B cell (primary cell): Measurements from ENCODE around the gene SPRY4. TPM values are rescaled to one million over a fixed set of nuclear protein-coding genes. Genes with fewer than 3 reads are reported as not detected.

ENCODE experiments used
- ATAC-seq: fragments of 200-7000 bp; cut with Tn5 transposase; one replicate; pipeline ENCODE4 v1.10.0; 2021; ENCODE audit warnings: low read depth, mild to moderate bottlenecking, moderate number of reproducible peaks, moderate library complexity
- CTCF ChIA-PET: fragments of 350-600 bp; sonication (Branson Sonifier 250); formaldehyde crosslinking; loops from one replicate; lab custom pipeline; 2021; ENCODE audit warnings: antibody characterized with exemption, inconsistent platforms; lab: Charles Lee
- POLR2A ChIA-PET: fragments of 350-600 bp; sonication (Branson Sonifier 250); formaldehyde crosslinking; loops from one replicate; lab custom pipeline; 2021; ENCODE audit warnings: antibody characterized with exemption; lab: Charles Lee
- DNase-seq: peaks from one replicate; pipeline ENCODE4 v3.0.0; 2013
- H2AFZ ChIP-seq: 2 replicates; pipeline ENCODE4 v1.6.1; 2012; ENCODE audit warnings: mild to moderate bottlenecking, low read depth, low read length; ENCODE audit not compliant: insufficient read depth, poor library complexity, severe bottlenecking
- H3K27ac ChIP-seq, 2 donors: 1 replicate in 1 of 2; 2 replicates in 1 of 2; pipeline ENCODE4 v1.5.1; 2012 to 2013; ENCODE audit warnings: low read length in 2 of 2, mild to moderate bottlenecking in 2 of 2, moderate library complexity in 1 of 2
- H3K27me3 ChIP-seq, 4 experiments: fragments of 200-600 bp in 1 of 4; sonication (generic) in 1 of 4; replicated peaks in 1 of 4; 1 replicate in 2 of 4; 2 replicates in 2 of 4; pipeline versions ENCODE4 v1.6.1 to v1.7.0; 2013 to 2016; ENCODE audit warnings: low read length in 3 of 4, mild to moderate bottlenecking in 2 of 4, mixed read lengths in 1 of 4, moderate library complexity in 1 of 4; ENCODE audit not compliant: insufficient read depth in 4 of 4, control insufficient read depth in 3 of 4; ENCODE audit errors: control extremely low read depth in 1 of 4
- H3K36me3 ChIP-seq, 2 experiments: replicated peaks in 1 of 2; 1 replicate in 1 of 2; 2 replicates in 1 of 2; pipeline versions ENCODE4 v1.6.1 to v1.7.1; 2013; ENCODE audit warnings: low read length in 1 of 2; ENCODE audit not compliant: insufficient read depth in 2 of 2, control insufficient read depth in 1 of 2; ENCODE audit errors: control extremely low read depth in 1 of 2, extremely low read depth in 1 of 2
- H3K4me1 ChIP-seq, 2 donors: fragments of 200-600 bp in 1 of 2; sonication (generic) in 1 of 2; 1 replicate in 1 of 2; 2 replicates in 1 of 2; pipeline versions ENCODE4 v1.5.1 to v1.6.1; 2013 to 2017; ENCODE audit warnings: low read length in 2 of 2; ENCODE audit not compliant: control insufficient read depth in 2 of 2, insufficient read depth in 2 of 2
- H3K4me2 ChIP-seq: replicated peaks from 2 replicates; pipeline ENCODE3; 2012; ENCODE audit warnings: mild to moderate bottlenecking, low read depth, low read length; ENCODE audit not compliant: poor library complexity, severe bottlenecking
- H3K4me3 ChIP-seq, 5 experiments: fragments of 200-600 bp in 1 of 5; sonication (generic) in 1 of 5; 1 replicate in 3 of 5; 2 replicates in 2 of 5; pipeline versions ENCODE4 v1.5.1 to v1.7.0; 2011 to 2016; ENCODE audit warnings: low read length in 4 of 5, mild to moderate bottlenecking in 4 of 5, low read depth in 2 of 5, control low read depth in 1 of 5, moderate library complexity in 1 of 5; ENCODE audit not compliant: insufficient read depth in 1 of 5; ENCODE audit errors: control extremely low read depth in 1 of 5, extremely low read depth in 1 of 5
- H3K79me2 ChIP-seq: fragments of 200-600 bp; sonication (generic); one replicate; pipeline ENCODE4 v1.6.0; 2016; ENCODE audit warnings: low read length; ENCODE audit not compliant: control insufficient read depth, insufficient read depth
- H3K9ac ChIP-seq: fragments of 200-600 bp; sonication (generic); 2 replicates; pipeline ENCODE4 v1.6.1; 2017; ENCODE audit warnings: mild to moderate bottlenecking, low read length, moderate library complexity
- H3K9me3 ChIP-seq, 3 donors: one replicate each; pipeline versions ENCODE4 v1.6.1 to v1.7.1; 2013; ENCODE audit warnings: low read length in 2 of 3; ENCODE audit not compliant: control insufficient read depth in 2 of 3, insufficient read depth in 1 of 3; ENCODE audit errors: control extremely low read depth in 1 of 3
- H4K20me1 ChIP-seq: 2 replicates; pipeline ENCODE4 v1.6.0; 2012; ENCODE audit warnings: mild to moderate bottlenecking, low read length; ENCODE audit not compliant: insufficient read depth, control insufficient read depth, poor library complexity, severe bottlenecking
- H3K27ac Mint-ChIP-seq: one replicate; pipeline ENCODE4 v1.8.0; 2021; ENCODE audit warnings: mixed read lengths
- H3K27me3 Mint-ChIP-seq: one replicate; pipeline ENCODE4 v1.8.0; 2021; ENCODE audit warnings: mixed read lengths
- H3K4me1 Mint-ChIP-seq: one replicate; pipeline ENCODE4 v1.8.0; 2021; ENCODE audit warnings: mixed read lengths
- H3K4me3 Mint-ChIP-seq: one replicate; pipeline ENCODE4 v1.8.0; 2021; ENCODE audit warnings: mixed read lengths
- H3K9me3 Mint-ChIP-seq: one replicate; pipeline ENCODE4 v1.8.0; 2022; ENCODE audit warnings: mixed read lengths; ENCODE audit not compliant: insufficient read depth
- EZH2 ChIP-seq: IDR thresholded peaks from 2 replicates; pipeline ENCODE4 v1.6.1; 2012; ENCODE audit warnings: borderline replicate concordance, low read depth, mild to moderate bottlenecking, moderate library complexity, low read length; ENCODE audit not compliant: insufficient read depth, poor library complexity, severe bottlenecking
- WGBS: methylation state at CpG from one replicate; pipeline ENCODE4 v1.1.5; 2013; ENCODE audit warnings: missing lambda C conversion rate; ENCODE audit not compliant: insufficient coverage; 5-methylcytosine and 5-hydroxymethylcytosine counted together
- intact Hi-C: fragments of 100-400 bp; cut with micrococcal nuclease; formaldehyde crosslinking; loops from one replicate; pipeline ENCODE4 v1.10.0; 2022
- polyA plus RNA-seq: library from polyadenylated mRNA; depleted of rRNA; stranded (reverse); fragments of >200 nt; gene quantifications from 2 replicates; pipeline ENCODE4 v1.2.3, GENCODE V29; 2012
- total RNA-seq, 2 donors: library from RNA; stranded (reverse); fragments of 120-200 nt in 1 of 2; gene quantifications; 1 replicate in 1 of 2; 2 replicates in 1 of 2; pipeline versions ENCODE4 v1.2.3 to v1.2.4, GENCODE V29; 2013 to 2022
- TF ChIP-seq, protein P1 (sequence below): fragments of 200-600 bp; IDR thresholded peaks from one replicate; pipeline ENCODE4 v1.8.0; 2022; ENCODE audit warnings: antibody characterized with exemption, mild to moderate bottlenecking

The SPRY4 gene
- total and polyA plus RNA-seq, 2 donors (not counting 1 experiment from before 2014, with no cell fraction given) = 0.06 TPM; not detected in 1

DNA sequence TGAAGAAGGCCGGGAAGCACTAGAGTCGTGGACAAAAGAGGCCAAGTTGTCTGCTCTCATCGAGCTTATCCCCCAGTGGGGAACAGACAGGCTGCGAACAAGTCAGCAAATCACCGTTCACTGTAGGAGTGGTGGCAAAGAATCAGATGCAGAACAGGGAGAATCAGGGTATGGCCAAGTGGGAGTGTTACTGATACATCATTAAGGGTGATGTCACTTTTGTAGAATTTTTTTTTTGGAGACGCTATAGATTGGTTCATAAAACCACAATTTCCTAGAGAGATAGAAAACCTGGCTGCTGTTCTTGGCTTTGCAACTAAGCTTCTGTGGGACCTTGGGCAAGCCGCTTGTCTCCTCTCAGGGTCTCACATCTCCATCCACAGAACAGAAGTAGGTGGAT lies 21.3 kb downstream of the SPRY4 start:
- TF ChIP-seq EZH2 = no peak
- TF ChIP-seq, protein P1, sequence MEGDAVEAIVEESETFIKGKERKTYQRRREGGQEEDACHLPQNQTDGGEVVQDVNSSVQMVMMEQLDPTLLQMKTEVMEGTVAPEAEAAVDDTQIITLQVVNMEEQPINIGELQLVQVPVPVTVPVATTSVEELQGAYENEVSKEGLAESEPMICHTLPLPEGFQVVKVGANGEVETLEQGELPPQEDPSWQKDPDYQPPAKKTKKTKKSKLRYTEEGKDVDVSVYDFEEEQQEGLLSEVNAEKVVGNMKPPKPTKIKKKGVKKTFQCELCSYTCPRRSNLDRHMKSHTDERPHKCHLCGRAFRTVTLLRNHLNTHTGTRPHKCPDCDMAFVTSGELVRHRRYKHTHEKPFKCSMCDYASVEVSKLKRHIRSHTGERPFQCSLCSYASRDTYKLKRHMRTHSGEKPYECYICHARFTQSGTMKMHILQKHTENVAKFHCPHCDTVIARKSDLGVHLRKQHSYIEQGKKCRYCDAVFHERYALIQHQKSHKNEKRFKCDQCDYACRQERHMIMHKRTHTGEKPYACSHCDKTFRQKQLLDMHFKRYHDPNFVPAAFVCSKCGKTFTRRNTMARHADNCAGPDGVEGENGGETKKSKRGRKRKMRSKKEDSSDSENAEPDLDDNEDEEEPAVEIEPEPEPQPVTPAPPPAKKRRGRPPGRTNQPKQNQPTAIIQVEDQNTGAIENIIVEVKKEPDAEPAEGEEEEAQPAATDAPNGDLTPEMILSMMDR = no peak
- no peak overlapping the region for H2AFZ ChIP-seq
- Mint-ChIP-seq H3K27ac (no peak overlapping the region), H3K4me3 (no peak overlapping the region), H3K4me1 (no peaks in the 10 kb centered on the region), H3K27me3 (peaks cover 7% of the 10 kb centered on the region), H3K9me3 (no peaks in the 10 kb centered on the region)
- no peak overlapping the region for H3K4me2 ChIP-seq
- H3K9me3 ChIP-seq = no peaks in the 10 kb centered on the region
- no peak overlapping the region for H3K4me3 ChIP-seq
- H3K27ac ChIP-seq = no peak overlapping the region
- WGBS = 93% methylated on average over 5 of the region's 7 CpGs
- ChIA-PET CTCF (no interaction called here), POLR2A (no interaction called here)
- DNase-seq (no peak), ATAC-seq (no peak)
- no peaks in the 10 kb centered on the region for H3K36me3 ChIP-seq
- H3K79me2 ChIP-seq = no peaks in the 10 kb centered on the region
- no peaks in the 10 kb centered on the region for H3K4me1 ChIP-seq
- H3K9ac ChIP-seq = no peak overlapping the region
- no peaks in the 10 kb centered on the region for H4K20me1 ChIP-seq
- H3K27me3 ChIP-seq = no peaks in the 10 kb centered on the region
- intact Hi-C loops = no loop called here

DNA sequence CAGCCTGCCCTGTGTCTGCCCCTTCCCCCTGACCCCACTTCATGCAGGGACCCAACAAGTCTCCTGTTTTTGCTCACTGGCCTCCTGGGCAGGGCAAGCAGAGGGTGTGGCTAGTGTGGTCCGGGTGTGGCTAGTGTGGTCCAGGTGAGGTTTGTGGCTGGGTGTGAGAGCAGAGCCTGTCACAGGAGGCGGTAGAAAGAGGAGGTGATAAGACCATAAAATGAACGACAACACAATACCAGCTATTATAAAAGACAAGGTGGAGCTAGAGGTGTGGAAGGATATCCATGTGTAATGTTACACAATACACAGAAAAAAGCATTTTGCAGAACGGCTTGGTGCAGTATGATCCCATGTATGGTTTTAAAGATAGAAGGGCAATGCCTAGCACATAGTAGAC lies 23.3 kb downstream of the SPRY4 start:
- no peak overlapping the region for H2AFZ ChIP-seq
- Mint-ChIP-seq H3K9me3 (no peaks in the 10 kb centered on the region), H3K4me3 (no peak overlapping the region), H3K27me3 (peaks cover 11% of the 10 kb centered on the region), H3K4me1 (no peaks in the 10 kb centered on the region), H3K27ac (no peak overlapping the region)
- ChIA-PET POLR2A (no interaction called here), CTCF (no interaction called here)
- no peaks in the 10 kb centered on the region for H4K20me1 ChIP-seq
- H3K79me2 ChIP-seq = no peaks in the 10 kb centered on the region
- H3K27ac ChIP-seq = no peak overlapping the region
- H3K4me2 ChIP-seq = no peak overlapping the region
- DNase-seq = no peak
- H3K4me1 ChIP-seq = no peaks in the 10 kb centered on the region
- no CpG with 5 or more reads among the region's 4 CpGs for WGBS
- intact Hi-C loops = no loop called here
- H3K9ac ChIP-seq = no peak overlapping the region
- H3K27me3 ChIP-seq = peaks cover 0 to 4% (median 0%) of the 10 kb centered on the region in 4 experiments
- no peak for ATAC-seq
- no peaks in the 10 kb centered on the region for H3K36me3 ChIP-seq
- H3K4me3 ChIP-seq = no peak overlapping the region
- no peaks in the 10 kb centered on the region for H3K9me3 ChIP-seq
- no peak for TF ChIP-seq EZH2
- TF ChIP-seq, protein P1 = no peak
